Endothelial cell of umbilical vein (primary cell): ENCODE data around the gene TSEN54. TPM values are rescaled to one million over a fixed set of nuclear protein-coding genes. Genes with fewer than 3 reads are reported as not detected.

ENCODE experiments used
- BruUV-seq: library from RNA; stranded (reverse); fragments of 400-500 nt; replicated peaks from 2 replicates; lab custom pipeline; 2021; lab: Mats Ljungman, UMichigan
- CTCF ChIA-PET: fragments of 300-600, 350-600 bp; sonication (Branson Sonifier 250); formaldehyde crosslinking; loops from one replicate; lab custom pipeline; 2021; ENCODE audit warnings: antibody characterized with exemption, inconsistent platforms; lab: Charles Lee
- POLR2A ChIA-PET: fragments of 300-600, 350-600 bp; sonication (Branson Sonifier 250); formaldehyde crosslinking; loops from one replicate; lab custom pipeline; 2021; ENCODE audit warnings: antibody characterized with exemption, inconsistent platforms; lab: Charles Lee
- DNase-seq: peaks from one replicate; pipeline ENCODE4 v3.0.0-alpha.2; 2011; ENCODE audit warnings: low read depth, low spot score
- FAIRE-seq: peaks from 2 replicates; lab custom pipeline; 2011; peaks lifted over from hg19 to GRCh38; lab: Jason Lieb, UNC
- H2AFZ ChIP-seq: 2 replicates; pipeline ENCODE4 v1.6.0; 2012; ENCODE audit warnings: low read depth, low read length, control low read depth, inconsistent platforms
- H3K27ac ChIP-seq: 2 replicates; pipeline ENCODE4 v1.5.1; 2011; ENCODE audit warnings: low read depth, mild to moderate bottlenecking, control low read depth, low read length, moderate library complexity; ENCODE audit not compliant: insufficient read depth
- H3K27me3 ChIP-seq, 2 experiments: 2 replicates each; pipeline versions ENCODE4 v1.6.0 to v1.6.1; 2011; ENCODE audit warnings: low read length in 2 of 2, mixed read lengths in 1 of 2; ENCODE audit not compliant: control insufficient read depth in 2 of 2, insufficient read depth in 2 of 2
- H3K36me3 ChIP-seq, 2 experiments: 2 replicates in 1 of 2; 3 replicates in 1 of 2; pipeline ENCODE4 v1.5.1; 2011; ENCODE audit warnings: low read length in 2 of 2, mild to moderate bottlenecking in 1 of 2, moderate library complexity in 1 of 2; ENCODE audit not compliant: control insufficient read depth in 2 of 2, insufficient read depth in 2 of 2; ENCODE audit errors: extremely low read depth in 1 of 2
- H3K4me1 ChIP-seq: 3 replicates; pipeline ENCODE4 v1.5.1; 2011; ENCODE audit warnings: mild to moderate bottlenecking, low read length; ENCODE audit not compliant: control insufficient read depth, insufficient read depth; ENCODE audit errors: extremely low read depth
- H3K4me2 ChIP-seq: 2 replicates; pipeline ENCODE4 v1.6.1; 2011; ENCODE audit warnings: low read length, control low read depth, mixed read lengths; ENCODE audit not compliant: insufficient read depth
- H3K4me3 ChIP-seq, 3 experiments: fragments of 200-600 bp in 1 of 3; sonication (generic), shearing (Covaris generic) in 1 of 3; replicated peaks in 1 of 3; 2 replicates each; pipeline ENCODE4 v1.5.1; 2011 to 2016; ENCODE audit warnings: control low read depth in 3 of 3, low read length in 3 of 3, mild to moderate bottlenecking in 2 of 3, inconsistent platforms in 1 of 3, low read depth in 1 of 3, moderate library complexity in 1 of 3; ENCODE audit not compliant: insufficient read depth in 1 of 3
- H3K79me2 ChIP-seq: 2 replicates; pipeline ENCODE4 v1.6.0; 2012; ENCODE audit warnings: low read length, inconsistent platforms; ENCODE audit not compliant: control insufficient read depth, insufficient read depth
- H3K9ac ChIP-seq: replicated peaks from 2 replicates; pipeline ENCODE3; 2011; ENCODE audit warnings: low read length, control low read depth; ENCODE audit not compliant: insufficient read depth; ENCODE audit errors: extremely low read depth
- H3K9me1 ChIP-seq: replicated peaks from 3 replicates; pipeline ENCODE4 v1.6.0; 2011; ENCODE audit warnings: mild to moderate bottlenecking, low read length; ENCODE audit not compliant: control insufficient read depth, insufficient read depth; ENCODE audit errors: extremely low read depth
- H3K9me3 ChIP-seq: replicated peaks from 2 replicates; pipeline ENCODE4 v1.5.1; 2012; ENCODE audit warnings: low read length, inconsistent platforms; ENCODE audit not compliant: control insufficient read depth, insufficient read depth
- H4K20me1 ChIP-seq: replicated peaks from 2 replicates; pipeline ENCODE3; 2011; ENCODE audit warnings: mild to moderate bottlenecking, low read length; ENCODE audit not compliant: control insufficient read depth, insufficient read depth; ENCODE audit errors: extremely low read depth
- CTCF ChIP-seq, 2 donors: IDR thresholded peaks; 1 replicate in 1 of 2; 2 replicates in 1 of 2; pipeline ENCODE4 v1.5.1; 2011; ENCODE audit warnings: low read length in 2 of 2, mild to moderate bottlenecking in 2 of 2, moderate library complexity in 2 of 2, control low read depth in 1 of 2, inconsistent platforms in 1 of 2, low read depth in 1 of 2; ENCODE audit not compliant: insufficient read depth in 1 of 2; ENCODE audit errors: extremely low read depth in 1 of 2
- EZH2 ChIP-seq: IDR thresholded peaks from 2 replicates; pipeline ENCODE4 v1.6.1; 2012; ENCODE audit warnings: borderline replicate concordance, low read depth, mild to moderate bottlenecking, moderate library complexity, low read length, inconsistent platforms; ENCODE audit not compliant: severe bottlenecking
- FOS ChIP-seq: IDR thresholded peaks from 2 replicates; pipeline ENCODE4 v1.6.1; 2011; ENCODE audit warnings: mild to moderate bottlenecking, low read length, moderate library complexity, borderline replicate concordance; ENCODE audit not compliant: insufficient read depth
- GATA2 ChIP-seq: IDR thresholded peaks from 2 replicates; pipeline ENCODE4 v1.7.0; 2011; ENCODE audit warnings: low read depth, mild to moderate bottlenecking, moderate library complexity, mixed read lengths, low read length; ENCODE audit not compliant: insufficient read length, insufficient read depth
- JUN ChIP-seq: IDR thresholded peaks from 2 replicates; pipeline ENCODE4 v1.6.1; 2011; ENCODE audit warnings: borderline replicate concordance, low read depth; ENCODE audit not compliant: insufficient read length, insufficient read depth
- MAX ChIP-seq: IDR thresholded peaks from 2 replicates; pipeline ENCODE4 v1.6.1; 2011; ENCODE audit not compliant: insufficient read depth, insufficient read length
- MYC ChIP-seq: IDR thresholded peaks from one replicate; pipeline ENCODE4 v1.6.1; 2011; ENCODE audit warnings: mild to moderate bottlenecking, low read depth, low read length
- POLR2A ChIP-seq: IDR thresholded peaks from 2 replicates; pipeline ENCODE4 v1.6.1; 2012; ENCODE audit warnings: low read depth, mild to moderate bottlenecking, control low read depth, low read length
- POLR2AphosphoS5 ChIP-seq: IDR thresholded peaks from 2 replicates; pipeline ENCODE4 v1.6.1; 2012; ENCODE audit warnings: low read depth, mild to moderate bottlenecking, control low read depth, low read length, moderate library complexity; ENCODE audit not compliant: insufficient read depth
- dilution Hi-C: fragments of 300-500 bp; cut with MboI; formaldehyde crosslinking; loops from one replicate; pipeline ENCODE4 v1.15.0; 2019; ENCODE audit warnings: low sequenced_read_pairs; ENCODE audit not compliant: extremely low pct_ligation_motif_present
- intact Hi-C: fragments of 100-400 bp; cut with micrococcal nuclease; formaldehyde crosslinking; loops from one replicate; pipeline ENCODE4 v1.10.0; 2022
- polyA plus RNA-seq, 4 experiments: library from polyadenylated mRNA; depleted of rRNA in 3 of 4; stranded (reverse) in 3 of 4; unstranded in 1 of 4; fragments of >200 nt; gene quantifications; 2 replicates each; pipeline versions ENCODE4 v1.2.1 to v1.2.3, GENCODE V29; 2011 to 2012; ENCODE audit warnings: missing spikeins in 1 of 4
- total RNA-seq: library from RNA; stranded (reverse); gene quantifications from 2 replicates; pipeline ENCODE4 v1.2.3, GENCODE V29; 2021

TSEN54 gene
- total and polyA plus RNA-seq, 2 donors (not counting 3 experiments of a cell fraction or from before 2014, with no cell fraction given) = 22.3 to 26.3 TPM

GRCh38 chr17:75490173-75490743 lies 26.1 kb upstream of the TSEN54 start:
- no peak for FAIRE-seq
- Histone ChIP-seq H3K9ac (no peak overlapping the region), H3K4me3 (no peak overlapping the region), H4K20me1 (no peaks in the 10 kb centered on the region), H3K79me2 (no peaks in the 10 kb centered on the region), H3K27me3 (no peaks in the 10 kb centered on the region), H3K36me3 (peaks cover 0 to 21% of the 10 kb centered on the region in 2 experiments), H3K9me3 (no peaks in the 10 kb centered on the region), H2AFZ (no peak overlapping the region), H3K4me1 (peaks cover 9% of the 10 kb centered on the region), H3K4me2 (no peak overlapping the region), H3K9me1 (no peaks in the 10 kb centered on the region), H3K27ac (no peak overlapping the region)
- no peak for DNase-seq
- intact Hi-C loops = no loop called here
- ChIA-PET POLR2A (no interaction called here), CTCF (interaction anchor here (0.6 kb wide), 1 partner anchor 8 kb away, joined by 3 read pairs; no protein-coding TSS in a partner anchor)
- dilution Hi-C loops = no loop called here
- BruUV-seq = no TSS peak
- TF ChIP-seq JUN (no peak), EZH2 (no peak), MAX (no peak), FOS (no peak), CTCF (IDR thresholded peaks at IDR 0.05; ENCODE audit: extremely low read depth in 1 of 2, insufficient read depth in 1 of 2, low read depth in 1 of 2, low read length in 2 of 2) (no peak), POLR2A (no peak), POLR2AphosphoS5 (no peak), MYC (no peak), GATA2 (no peak)
